Activated CD8-positive, alpha-beta memory T cell treated with anti-CD3 and anti-CD28 coated beads for 48 hours (primary cell): ENCODE measurements around the gene SLBP.

Source experiments
- DNase-seq, 3 experiments: peaks; one replicate each; pipeline ENCODE4 v3.0.0-alpha.2; 2020; ENCODE audit warnings: low read depth in 2 of 3, low spot score in 2 of 3

The SLBP gene

GRCh38 chr4:1727117-1728031 is 15.3 kb upstream of the SLBP start:
- no peak for DNase-seq

- peak; percentile 63 to 91 (median 86) for DNase-seq
Observed at GRCh38 chr4:1726146-1726934, 14.2 kb upstream of the SLBP start.

GRCh38 chr4:1725521-1725920 is 13.4 kb upstream of the SLBP start:
- DNase-seq: no peak

GRCh38 chr4:1723131-1723801 is 11.1 kb upstream of the SLBP start:
- no peak for DNase-seq

- DNase-seq: no peak
Observed at GRCh38 chr4:1722551-1723118, 10.5 kb upstream of the SLBP start.

- DNase-seq: no peak
Observed at GRCh38 chr4:1721666-1722550, 9.8 kb upstream of the SLBP start.

GRCh38 chr4:1721003-1721665 is 9.0 kb upstream of the SLBP start, which contains the start of the genes TACC3 and TMEM129:
TACC3 (plus strand) TSS chr4:1721521; CDS start chr4:1723422, 1,901 bp downstream.
TMEM129 (minus strand) TSS chr4:1721323; CDS start chr4:1720837, 486 bp downstream.
- peak in 2 of 3 experiments; percentile 82 for DNase-seq

GRCh38 chr4:1720163-1720983 is 8.3 kb upstream of the SLBP start:
- DNase-seq: no peak

- DNase-seq: no peak
Observed at GRCh38 chr4:1718095-1718850, 6.2 kb upstream of the SLBP start.

- no peak for DNase-seq
Observed at GRCh38 chr4:1717129-1718094, 5.3 kb upstream of the SLBP start.

GRCh38 chr4:1716065-1716945 is 4.2 kb upstream of the SLBP start:
- DNase-seq: no peak

GRCh38 chr4:1715002-1715758 is 3.1 kb upstream of the SLBP start:
- DNase-seq: no peak

- DNase-seq: no peak
Observed at GRCh38 chr4:1714303-1715001, 2.3 kb upstream of the SLBP start.
